Stomach (tissue), 4 donors: ENCODE measurements around the gene FANCE.

Experiments
- CTCF ChIP-seq, 7 experiments: fragments of 450-650 bp in 4 of 7; fragments of 200-600 bp in 3 of 7; sonication (generic) in 3 of 7; IDR thresholded peaks; one replicate each; pipeline ENCODE4 v1.5.1; 2016 to 2019; ENCODE audit warnings: antibody characterized with exemption in 7 of 7, control low read depth in 2 of 7, mild to moderate bottlenecking in 1 of 7
- EP300 ChIP-seq: sonication (generic); formaldehyde crosslinking; IDR thresholded peaks from one replicate; pipeline ENCODE4 v1.6.1; 2017; ENCODE audit warnings: antibody characterized with exemption

GRCh38 chr6:35470663-35471120 lies 18.6 kb downstream of the FANCE start:
- no peak for TF ChIP-seq EP300
- TF ChIP-seq CTCF (IDR thresholded peaks at IDR 0.05), result no peak
